Natural killer cell (primary cell): ENCODE measurements around the gene KRT32. TPM values are rescaled to one million over a fixed set of nuclear protein-coding genes. Genes with fewer than 3 reads are reported as not detected.

ENCODE experiments used
- ATAC-seq, 3 donors: fragments of 150-1000 bp in 2 of 3; fragments of 200-7000 bp in 1 of 3; cut with Tn5 transposase; 1 replicate in 1 of 3; 2 replicates in 2 of 3; pipeline ENCODE4 v1.10.0; 2021; ENCODE audit warnings: mild to moderate bottlenecking in 2 of 3, moderate library complexity in 2 of 3
- DNase-seq, 2 donors: peaks; one replicate each; pipeline versions ENCODE4 v3.0.0 to v3.0.0-alpha.2; 2013 to 2021; ENCODE audit warnings: mixed read lengths in 1 of 2
- H3K27ac ChIP-seq: one replicate; pipeline ENCODE4 v1.5.1; 2013; ENCODE audit warnings: mild to moderate bottlenecking, low read length
- H3K27me3 ChIP-seq: one replicate; pipeline ENCODE4 v1.6.1; 2013; ENCODE audit warnings: low read length; ENCODE audit not compliant: control insufficient read depth, insufficient read depth
- H3K36me3 ChIP-seq: one replicate; pipeline ENCODE4 v1.6.1; 2013; ENCODE audit warnings: low read length; ENCODE audit not compliant: control insufficient read depth, insufficient read depth
- H3K4me1 ChIP-seq: one replicate; pipeline ENCODE4 v1.6.1; 2013; ENCODE audit warnings: low read length; ENCODE audit not compliant: control insufficient read depth, insufficient read depth
- H3K4me3 ChIP-seq: one replicate; pipeline ENCODE4 v1.5.1; 2013; ENCODE audit warnings: low read length
- H3K9me3 ChIP-seq: one replicate; pipeline ENCODE4 v1.6.1; 2013; ENCODE audit warnings: low read length; ENCODE audit not compliant: control insufficient read depth, insufficient read depth
- H3K27ac Mint-ChIP-seq, 2 donors: one replicate each; pipeline ENCODE4 v1.8.0; 2022; ENCODE audit warnings: mild to moderate bottlenecking in 2 of 2, mixed read lengths in 2 of 2, moderate library complexity in 1 of 2
- H3K27me3 Mint-ChIP-seq, 2 donors: one replicate each; pipeline ENCODE4 v1.8.0; 2022; ENCODE audit warnings: low read depth in 2 of 2, mixed read lengths in 2 of 2
- H3K36me3 Mint-ChIP-seq: one replicate; pipeline ENCODE4 v1.8.0; 2022; ENCODE audit warnings: mixed read lengths
- H3K4me1 Mint-ChIP-seq, 2 donors: one replicate each; pipeline ENCODE4 v1.8.0; 2022; ENCODE audit warnings: mixed read lengths in 2 of 2
- H3K4me3 Mint-ChIP-seq: one replicate; pipeline ENCODE4 v1.8.0; 2022; ENCODE audit warnings: mild to moderate bottlenecking, moderate library complexity, mixed read lengths
- H3K9me3 Mint-ChIP-seq, 2 donors: one replicate each; pipeline ENCODE4 v1.8.0; 2022; ENCODE audit warnings: mixed read lengths in 2 of 2
- CTCF ChIP-seq: fragments of 200-600 bp; IDR thresholded peaks from one replicate; pipeline ENCODE4 v1.8.0; 2022; ENCODE audit warnings: antibody characterized with exemption
- WGBS: methylation state at CpG from one replicate; pipeline ENCODE4 v1.1.7; 2013; ENCODE audit warnings: missing lambda C conversion rate; ENCODE audit not compliant: insufficient coverage; 5-methylcytosine and 5-hydroxymethylcytosine counted together
- intact Hi-C: fragments of 100-400 bp; cut with micrococcal nuclease; formaldehyde crosslinking; loops from one replicate; pipeline ENCODE4 v1.14.2; 2022
- total RNA-seq, 4 donors: library from RNA; stranded (reverse); fragments of 120-200 nt in 1 of 4; gene quantifications; one replicate each; pipeline versions ENCODE4 v1.2.3 to v1.2.4, GENCODE V29; 2013 to 2022

Gene KRT32
- total RNA-seq, 3 donors from 2014 or later (not counting 1 experiment from before 2014, with no cell fraction given) = not detected

GRCh38 chr17:41413982-41414381 is 53.2 kb downstream of the KRT32 start:
- no peaks in the 10 kb centered on the region for H3K36me3 Mint-ChIP-seq
- TF ChIP-seq CTCF = no peak
- Histone ChIP-seq H3K9me3 (no peaks in the 10 kb centered on the region), H3K36me3 (no peaks in the 10 kb centered on the region), H3K4me1 (no peaks in the 10 kb centered on the region), H3K27ac (no peak overlapping the region), H3K27me3 (no peaks in the 10 kb centered on the region), H3K4me3 (no peak overlapping the region)
- H3K4me3 Mint-ChIP-seq = no peak overlapping the region
- intact Hi-C loops = no loop called here
- H3K9me3 Mint-ChIP-seq = no peaks in the 10 kb centered on the region
- no peak overlapping the region for H3K27ac Mint-ChIP-seq
- peaks cover 10 to 26% of the 10 kb centered on the region in 2 donors for H3K27me3 Mint-ChIP-seq
- no peaks in the 10 kb centered on the region for H3K4me1 Mint-ChIP-seq
- no peak for ATAC-seq
- no peak for DNase-seq
- 90% methylated on average over 2 of the region's 2 CpGs for WGBS

GRCh38 chr17:41413353-41413957 is 53.7 kb downstream of the KRT32 start:
- 64% methylated on average over 5 of the region's 5 CpGs for WGBS
- Histone ChIP-seq H3K9me3 (no peaks in the 10 kb centered on the region), H3K36me3 (no peaks in the 10 kb centered on the region), H3K27ac (no peak overlapping the region), H3K27me3 (no peaks in the 10 kb centered on the region), H3K4me1 (no peaks in the 10 kb centered on the region), H3K4me3 (no peak overlapping the region)
- ATAC-seq = no peak
- H3K27me3 Mint-ChIP-seq = peaks cover 10 to 26% of the 10 kb centered on the region in 2 donors
- H3K4me3 Mint-ChIP-seq = no peak overlapping the region
- no peak for DNase-seq
- no peak overlapping the region for H3K27ac Mint-ChIP-seq
- no peaks in the 10 kb centered on the region for H3K9me3 Mint-ChIP-seq
- intact Hi-C loops = no loop called here
- H3K4me1 Mint-ChIP-seq = no peaks in the 10 kb centered on the region
- no peak for TF ChIP-seq CTCF
- H3K36me3 Mint-ChIP-seq = no peaks in the 10 kb centered on the region

GRCh38 chr17:41411072-41411840 is 55.9 kb downstream of the KRT32 start:
- no peaks in the 10 kb centered on the region for H3K36me3 Mint-ChIP-seq
- no peaks in the 10 kb centered on the region for H3K36me3 ChIP-seq
- H3K4me1 ChIP-seq = no peaks in the 10 kb centered on the region
- H3K27me3 Mint-ChIP-seq = peaks cover 7 to 20% of the 10 kb centered on the region in 2 donors
- no peaks in the 10 kb centered on the region for H3K9me3 Mint-ChIP-seq
- H3K4me1 Mint-ChIP-seq = no peaks in the 10 kb centered on the region
- H3K9me3 ChIP-seq = no peaks in the 10 kb centered on the region
- no peak overlapping the region for H3K27ac Mint-ChIP-seq
- ATAC-seq (no peak), DNase-seq (no peak)
- no peak for TF ChIP-seq CTCF
- H3K27me3 ChIP-seq = no peaks in the 10 kb centered on the region
- H3K4me3 Mint-ChIP-seq = no peak overlapping the region
- H3K27ac ChIP-seq = no peak overlapping the region
- WGBS = 93% methylated on average over 20 of the region's 20 CpGs
- intact Hi-C loops = no loop called here
- H3K4me3 ChIP-seq = no peak overlapping the region

Other genes starting within 250 kb of the KRT32 start
- not detected for gene KRTAP9-2, start 240.7 kb downstream of the KRT32 start, total RNA-seq
- not detected for gene KRTAP9-3, start 234.9 kb downstream of the KRT32 start, total RNA-seq
- gene KRTAP9-8, start 229.4 kb downstream of the KRT32 start, total RNA-seq = not detected
- gene KRTAP9-4, start 217.7 kb downstream of the KRT32 start, total RNA-seq = not detected
- not detected for gene KRTAP9-9, start 212.0 kb downstream of the KRT32 start, total RNA-seq
- gene KRTAP9-6, start 202.0 kb downstream of the KRT32 start, total RNA-seq = not detected
- not detected for gene KRTAP9-7, start 191.7 kb downstream of the KRT32 start, total RNA-seq
- not detected for gene KRTAP29-1, start 164.5 kb downstream of the KRT32 start, total RNA-seq
- gene KRTAP16-1, start 158.1 kb downstream of the KRT32 start, total RNA-seq = under 1 TPM; 0.16 to 0.23 (median 0.23) TPM
- gene KRTAP17-1, start 151.7 kb downstream of the KRT32 start, total RNA-seq = not detected
- not detected for gene KRT33A, start 116.6 kb downstream of the KRT32 start, total RNA-seq
- not detected for gene KRT33B, start 97.6 kb downstream of the KRT32 start, total RNA-seq
- not detected for gene KRT34, start 85.1 kb downstream of the KRT32 start, total RNA-seq
- gene KRT31, start 69.8 kb downstream of the KRT32 start, total RNA-seq = not detected
- not detected for gene KRT37, start 42.8 kb downstream of the KRT32 start, total RNA-seq
- not detected for gene KRT38, start 26.4 kb downstream of the KRT32 start, total RNA-seq
- gene KRT35, start 13.8 kb upstream of the KRT32 start, total RNA-seq = not detected
- not detected for gene KRT36, start 22.5 kb upstream of the KRT32 start, total RNA-seq
- gene KRT13, start 38.2 kb upstream of the KRT32 start, total RNA-seq = not detected
- gene KRT15, start 51.5 kb upstream of the KRT32 start, total RNA-seq = not detected
- gene KRT19, start 60.9 kb upstream of the KRT32 start, total RNA-seq = not detected
- not detected for gene KRT9, start 104.7 kb upstream of the KRT32 start, total RNA-seq
- gene KRT14, start 119.5 kb upstream of the KRT32 start, total RNA-seq = not detected
- not detected for gene KRT16, start 145.4 kb upstream of the KRT32 start, total RNA-seq
- gene KRT17, start 157.2 kb upstream of the KRT32 start, total RNA-seq = not detected
- 1,000 to 10,000 TPM; 2,034 to 2,368 (median 2,279) TPM for gene EIF1, start 221.5 kb upstream of the KRT32 start, total RNA-seq
- not detected for gene GAST, start 244.9 kb upstream of the KRT32 start, total RNA-seq